B cell (primary cell): Measurements from ENCODE around the gene SYNJ2. TPM values are rescaled to one million over a fixed set of nuclear protein-coding genes. Genes with fewer than 3 reads are reported as not detected.

Source experiments
- ATAC-seq: fragments of 200-7000 bp; cut with Tn5 transposase; one replicate; pipeline ENCODE4 v1.10.0; 2021; ENCODE audit warnings: low read depth, mild to moderate bottlenecking, moderate number of reproducible peaks, moderate library complexity
- CTCF ChIA-PET: fragments of 350-600 bp; sonication (Branson Sonifier 250); formaldehyde crosslinking; loops from one replicate; lab custom pipeline; 2021; ENCODE audit warnings: antibody characterized with exemption, inconsistent platforms; lab: Charles Lee
- POLR2A ChIA-PET: fragments of 350-600 bp; sonication (Branson Sonifier 250); formaldehyde crosslinking; loops from one replicate; lab custom pipeline; 2021; ENCODE audit warnings: antibody characterized with exemption; lab: Charles Lee
- DNase-seq: peaks from one replicate; pipeline ENCODE4 v3.0.0; 2013
- H2AFZ ChIP-seq: 2 replicates; pipeline ENCODE4 v1.6.1; 2012; ENCODE audit warnings: mild to moderate bottlenecking, low read depth, low read length; ENCODE audit not compliant: insufficient read depth, poor library complexity, severe bottlenecking
- H3K27ac ChIP-seq, 2 donors: 1 replicate in 1 of 2; 2 replicates in 1 of 2; pipeline ENCODE4 v1.5.1; 2012 to 2013; ENCODE audit warnings: low read length in 2 of 2, mild to moderate bottlenecking in 2 of 2, moderate library complexity in 1 of 2
- H3K27me3 ChIP-seq, 4 experiments: fragments of 200-600 bp in 1 of 4; sonication (generic) in 1 of 4; replicated peaks in 1 of 4; 1 replicate in 2 of 4; 2 replicates in 2 of 4; pipeline versions ENCODE4 v1.6.1 to v1.7.0; 2013 to 2016; ENCODE audit warnings: low read length in 3 of 4, mild to moderate bottlenecking in 2 of 4, mixed read lengths in 1 of 4, moderate library complexity in 1 of 4; ENCODE audit not compliant: insufficient read depth in 4 of 4, control insufficient read depth in 3 of 4; ENCODE audit errors: control extremely low read depth in 1 of 4
- H3K36me3 ChIP-seq, 2 experiments: replicated peaks in 1 of 2; 1 replicate in 1 of 2; 2 replicates in 1 of 2; pipeline versions ENCODE4 v1.6.1 to v1.7.1; 2013; ENCODE audit warnings: low read length in 1 of 2; ENCODE audit not compliant: insufficient read depth in 2 of 2, control insufficient read depth in 1 of 2; ENCODE audit errors: control extremely low read depth in 1 of 2, extremely low read depth in 1 of 2
- H3K4me1 ChIP-seq, 2 donors: fragments of 200-600 bp in 1 of 2; sonication (generic) in 1 of 2; 1 replicate in 1 of 2; 2 replicates in 1 of 2; pipeline versions ENCODE4 v1.5.1 to v1.6.1; 2013 to 2017; ENCODE audit warnings: low read length in 2 of 2; ENCODE audit not compliant: control insufficient read depth in 2 of 2, insufficient read depth in 2 of 2
- H3K4me2 ChIP-seq: replicated peaks from 2 replicates; pipeline ENCODE3; 2012; ENCODE audit warnings: mild to moderate bottlenecking, low read depth, low read length; ENCODE audit not compliant: poor library complexity, severe bottlenecking
- H3K4me3 ChIP-seq, 5 experiments: fragments of 200-600 bp in 1 of 5; sonication (generic) in 1 of 5; 1 replicate in 3 of 5; 2 replicates in 2 of 5; pipeline versions ENCODE4 v1.5.1 to v1.7.0; 2011 to 2016; ENCODE audit warnings: low read length in 4 of 5, mild to moderate bottlenecking in 4 of 5, low read depth in 2 of 5, control low read depth in 1 of 5, moderate library complexity in 1 of 5; ENCODE audit not compliant: insufficient read depth in 1 of 5; ENCODE audit errors: control extremely low read depth in 1 of 5, extremely low read depth in 1 of 5
- H3K79me2 ChIP-seq: fragments of 200-600 bp; sonication (generic); one replicate; pipeline ENCODE4 v1.6.0; 2016; ENCODE audit warnings: low read length; ENCODE audit not compliant: control insufficient read depth, insufficient read depth
- H3K9ac ChIP-seq: fragments of 200-600 bp; sonication (generic); 2 replicates; pipeline ENCODE4 v1.6.1; 2017; ENCODE audit warnings: mild to moderate bottlenecking, low read length, moderate library complexity
- H3K9me3 ChIP-seq, 3 donors: one replicate each; pipeline versions ENCODE4 v1.6.1 to v1.7.1; 2013; ENCODE audit warnings: low read length in 2 of 3; ENCODE audit not compliant: control insufficient read depth in 2 of 3, insufficient read depth in 1 of 3; ENCODE audit errors: control extremely low read depth in 1 of 3
- H4K20me1 ChIP-seq: 2 replicates; pipeline ENCODE4 v1.6.0; 2012; ENCODE audit warnings: mild to moderate bottlenecking, low read length; ENCODE audit not compliant: insufficient read depth, control insufficient read depth, poor library complexity, severe bottlenecking
- H3K27ac Mint-ChIP-seq: one replicate; pipeline ENCODE4 v1.8.0; 2021; ENCODE audit warnings: mixed read lengths
- H3K27me3 Mint-ChIP-seq: one replicate; pipeline ENCODE4 v1.8.0; 2021; ENCODE audit warnings: mixed read lengths
- H3K4me1 Mint-ChIP-seq: one replicate; pipeline ENCODE4 v1.8.0; 2021; ENCODE audit warnings: mixed read lengths
- H3K4me3 Mint-ChIP-seq: one replicate; pipeline ENCODE4 v1.8.0; 2021; ENCODE audit warnings: mixed read lengths
- H3K9me3 Mint-ChIP-seq: one replicate; pipeline ENCODE4 v1.8.0; 2022; ENCODE audit warnings: mixed read lengths; ENCODE audit not compliant: insufficient read depth
- EZH2 ChIP-seq: IDR thresholded peaks from 2 replicates; pipeline ENCODE4 v1.6.1; 2012; ENCODE audit warnings: borderline replicate concordance, low read depth, mild to moderate bottlenecking, moderate library complexity, low read length; ENCODE audit not compliant: insufficient read depth, poor library complexity, severe bottlenecking
- WGBS: methylation state at CpG from one replicate; pipeline ENCODE4 v1.1.5; 2013; ENCODE audit warnings: missing lambda C conversion rate; ENCODE audit not compliant: insufficient coverage; 5-methylcytosine and 5-hydroxymethylcytosine counted together
- intact Hi-C: fragments of 100-400 bp; cut with micrococcal nuclease; formaldehyde crosslinking; loops from one replicate; pipeline ENCODE4 v1.10.0; 2022
- polyA plus RNA-seq: library from polyadenylated mRNA; depleted of rRNA; stranded (reverse); fragments of >200 nt; gene quantifications from 2 replicates; pipeline ENCODE4 v1.2.3, GENCODE V29; 2012
- total RNA-seq, 2 donors: library from RNA; stranded (reverse); fragments of 120-200 nt in 1 of 2; gene quantifications; 1 replicate in 1 of 2; 2 replicates in 1 of 2; pipeline versions ENCODE4 v1.2.3 to v1.2.4, GENCODE V29; 2013 to 2022
- TF ChIP-seq, protein P1 (sequence below): fragments of 200-600 bp; IDR thresholded peaks from one replicate; pipeline ENCODE4 v1.8.0; 2022; ENCODE audit warnings: antibody characterized with exemption, mild to moderate bottlenecking

SYNJ2 gene
- total and polyA plus RNA-seq, 2 donors (not counting 1 experiment from before 2014, with no cell fraction given): 5.2 to 11.4 TPM

DNA sequence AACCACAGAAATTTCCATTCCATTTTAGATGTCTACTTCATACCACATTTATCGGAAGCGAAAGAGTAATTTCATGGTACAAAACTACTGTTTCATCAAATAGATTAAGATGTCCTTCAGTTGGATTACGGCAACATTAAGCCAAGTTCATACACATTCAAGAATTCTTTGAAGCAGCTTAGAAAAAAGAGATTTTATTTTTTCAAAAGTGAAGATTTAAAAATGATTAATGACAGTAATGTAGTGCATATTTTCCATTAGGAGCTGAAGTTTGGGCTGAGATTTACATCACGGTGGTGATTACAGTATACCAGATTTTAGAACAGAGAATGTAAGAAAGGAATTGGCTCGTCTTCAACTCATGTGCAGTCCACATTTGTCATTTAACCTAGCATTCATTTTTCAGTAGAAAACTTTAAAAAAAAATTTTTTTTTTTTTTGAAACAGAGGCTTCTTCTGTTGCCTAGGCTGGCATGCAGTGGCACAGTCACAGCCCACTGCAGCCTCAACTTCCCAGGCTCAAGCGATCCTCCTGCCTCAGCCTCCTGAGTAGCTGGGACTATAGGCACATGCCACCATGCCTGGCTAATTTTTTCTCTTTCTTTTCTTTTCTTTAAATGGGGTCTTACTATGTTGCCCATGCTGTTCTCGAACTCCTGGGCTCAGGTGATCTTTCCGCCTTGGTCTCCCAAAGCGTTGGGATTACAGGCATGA lies 1.9 kb downstream of the SYNJ2 start:
- no peaks in the 10 kb centered on the region for H3K36me3 ChIP-seq
- peak overlapping the region; percentile 26 for H3K27ac Mint-ChIP-seq
- DNase-seq: no peak
- peaks cover 30 to 48% of the 10 kb centered on the region in 2 donors for H3K4me1 ChIP-seq
- H3K9me3 ChIP-seq: no peaks in the 10 kb centered on the region
- no peaks in the 10 kb centered on the region for H4K20me1 ChIP-seq
- H3K4me3 Mint-ChIP-seq: peak overlapping the region; percentile 93
- intact Hi-C loops: loop anchor here (5.0 kb wide), 1 partner anchor 221 kb away; no protein-coding TSS in a partner anchor
- H3K4me2 ChIP-seq: peak overlapping the region; percentile 95
- TF ChIP-seq, protein P1, sequence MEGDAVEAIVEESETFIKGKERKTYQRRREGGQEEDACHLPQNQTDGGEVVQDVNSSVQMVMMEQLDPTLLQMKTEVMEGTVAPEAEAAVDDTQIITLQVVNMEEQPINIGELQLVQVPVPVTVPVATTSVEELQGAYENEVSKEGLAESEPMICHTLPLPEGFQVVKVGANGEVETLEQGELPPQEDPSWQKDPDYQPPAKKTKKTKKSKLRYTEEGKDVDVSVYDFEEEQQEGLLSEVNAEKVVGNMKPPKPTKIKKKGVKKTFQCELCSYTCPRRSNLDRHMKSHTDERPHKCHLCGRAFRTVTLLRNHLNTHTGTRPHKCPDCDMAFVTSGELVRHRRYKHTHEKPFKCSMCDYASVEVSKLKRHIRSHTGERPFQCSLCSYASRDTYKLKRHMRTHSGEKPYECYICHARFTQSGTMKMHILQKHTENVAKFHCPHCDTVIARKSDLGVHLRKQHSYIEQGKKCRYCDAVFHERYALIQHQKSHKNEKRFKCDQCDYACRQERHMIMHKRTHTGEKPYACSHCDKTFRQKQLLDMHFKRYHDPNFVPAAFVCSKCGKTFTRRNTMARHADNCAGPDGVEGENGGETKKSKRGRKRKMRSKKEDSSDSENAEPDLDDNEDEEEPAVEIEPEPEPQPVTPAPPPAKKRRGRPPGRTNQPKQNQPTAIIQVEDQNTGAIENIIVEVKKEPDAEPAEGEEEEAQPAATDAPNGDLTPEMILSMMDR: no peak
- no peak for TF ChIP-seq EZH2
- no peak overlapping the region for H3K27ac ChIP-seq
- POLR2A ChIA-PET: interaction anchor here (0.6 kb wide), 1 partner anchor 215 kb away, joined by 3 read pairs; no protein-coding TSS in a partner anchor
- 100% methylated on average over 3 of the region's 9 CpGs for WGBS
- H3K79me2 ChIP-seq: peaks cover 38% of the 10 kb centered on the region
- no peak for ATAC-seq
- H2AFZ ChIP-seq: no peak overlapping the region
- peaks cover 43% of the 10 kb centered on the region for H3K4me1 Mint-ChIP-seq
- H3K9ac ChIP-seq: no peak overlapping the region
- H3K9me3 Mint-ChIP-seq: no peaks in the 10 kb centered on the region
- H3K27me3 Mint-ChIP-seq: no peaks in the 10 kb centered on the region
- peak overlapping the region in 1 of 5 experiments; percentile 87 for H3K4me3 ChIP-seq
- CTCF ChIA-PET: interaction anchor here (0.9 to 3.0 kb wide), 6 partner anchors 12 to 89 kb away, joined by 3 to 27 read pairs (median 4); no protein-coding TSS in a partner anchor
- peaks cover 0 to 2% (median 0%) of the 10 kb centered on the region in 4 experiments for H3K27me3 ChIP-seq

DNA sequence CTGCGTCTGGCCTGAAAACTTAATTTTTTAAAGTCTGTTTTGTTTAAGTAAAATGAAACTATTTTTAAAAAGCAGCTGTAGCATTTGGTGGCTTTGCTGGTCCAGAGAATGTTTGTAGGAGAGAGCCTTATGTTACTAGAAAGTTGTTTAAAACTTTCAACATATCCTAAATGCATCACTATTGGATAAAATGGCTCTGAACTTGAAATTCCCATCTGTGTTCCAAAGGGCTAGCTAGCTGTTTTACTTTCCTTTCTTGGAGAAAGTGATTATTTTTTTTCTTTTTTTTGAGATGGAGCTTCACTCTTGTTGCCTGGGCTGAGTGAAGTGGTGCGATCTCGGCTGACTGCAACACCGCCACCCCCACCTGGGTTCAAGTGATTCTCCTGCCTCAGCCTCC lies 2.5 kb downstream of the SYNJ2 start:
- no peaks in the 10 kb centered on the region for H3K9me3 ChIP-seq
- peaks cover 30 to 54% of the 10 kb centered on the region in 2 donors for H3K4me1 ChIP-seq
- no peak overlapping the region for H3K9ac ChIP-seq
- no peak overlapping the region for H3K4me2 ChIP-seq
- Mint-ChIP-seq H3K27me3 (no peaks in the 10 kb centered on the region), H3K4me3 (no peak overlapping the region), H3K27ac (no peak overlapping the region), H3K9me3 (no peaks in the 10 kb centered on the region), H3K4me1 (peaks cover 46% of the 10 kb centered on the region)
- intact Hi-C loops: loop anchor here (5.0 kb wide), 1 partner anchor 222 kb away; no protein-coding TSS in a partner anchor
- no peak overlapping the region for H2AFZ ChIP-seq
- H3K4me3 ChIP-seq: no peak overlapping the region
- no peak for ATAC-seq
- 100% methylated on average over 4 of the region's 4 CpGs for WGBS
- ChIA-PET POLR2A (interaction anchor here (0.6 kb wide), 1 partner anchor 215 kb away, joined by 3 read pairs; no protein-coding TSS in a partner anchor), CTCF (interaction anchor here (0.9 to 3.0 kb wide), 3 partner anchors 38 to 89 kb away, joined by 3 to 27 read pairs (median 5); no protein-coding TSS in a partner anchor)
- H3K27ac ChIP-seq: no peak overlapping the region
- H3K27me3 ChIP-seq: peaks cover 0 to 2% (median 0%) of the 10 kb centered on the region in 4 experiments
- no peak for TF ChIP-seq EZH2
- TF ChIP-seq, protein P1: no peak
- peaks cover 43% of the 10 kb centered on the region for H3K79me2 ChIP-seq
- no peaks in the 10 kb centered on the region for H4K20me1 ChIP-seq
- no peaks in the 10 kb centered on the region for H3K36me3 ChIP-seq
- DNase-seq: no peak
